Activated CD4-positive, CD25-positive, alpha-beta regulatory T cell treated with anti-CD3 and anti-CD28 coated beads, Interleukin-2, amount 50 U/mL, for 16 hours (primary cell): ENCODE results near the gene RAP1GAP2.

ENCODE experiments used
- DNase-seq: peaks from one replicate; pipeline ENCODE4 v3.0.0-alpha.2; 2020; ENCODE audit warnings: low read depth, low spot score

RAP1GAP2 gene

DNA sequence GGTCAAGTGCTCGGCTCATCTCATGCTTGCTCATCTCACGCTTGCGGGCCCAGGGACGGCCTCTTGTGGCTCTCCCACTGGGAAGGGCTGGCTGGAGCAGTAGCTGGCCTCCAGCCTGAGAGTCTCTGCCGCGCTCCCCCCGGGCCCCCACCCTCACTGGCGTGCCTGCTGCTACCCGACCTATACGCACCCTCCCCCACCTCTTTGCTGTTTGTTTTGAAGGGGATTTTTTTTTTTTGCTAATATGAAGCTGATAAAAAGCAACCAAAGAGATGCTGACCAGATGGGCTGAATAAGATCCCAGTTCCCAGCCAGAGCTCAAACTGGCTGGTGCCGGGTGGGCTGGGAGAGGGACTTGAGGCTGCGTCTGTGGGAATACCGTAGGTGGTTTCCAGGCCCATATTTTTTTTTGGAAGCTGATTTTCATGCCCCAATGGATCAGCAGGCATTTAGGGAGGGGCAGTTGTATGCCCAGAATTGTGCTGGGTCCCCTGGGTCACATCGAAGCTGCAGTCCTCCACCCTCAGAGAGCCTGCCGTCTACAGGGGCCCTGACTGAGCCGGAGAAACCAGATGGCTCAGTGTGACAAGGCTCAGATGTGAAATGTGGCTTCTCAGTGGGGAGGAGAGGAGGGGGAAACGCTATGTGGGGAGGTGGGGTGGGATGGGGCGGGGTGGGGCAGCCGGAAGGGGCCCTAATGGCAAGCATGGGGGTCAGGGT lies 115.0 kb downstream of the RAP1GAP2 start:
- no peak for DNase-seq

- no peak for DNase-seq
Measured at GRCh38 chr17:2911755-2912111, 115.5 kb downstream of the RAP1GAP2 start.

DNA sequence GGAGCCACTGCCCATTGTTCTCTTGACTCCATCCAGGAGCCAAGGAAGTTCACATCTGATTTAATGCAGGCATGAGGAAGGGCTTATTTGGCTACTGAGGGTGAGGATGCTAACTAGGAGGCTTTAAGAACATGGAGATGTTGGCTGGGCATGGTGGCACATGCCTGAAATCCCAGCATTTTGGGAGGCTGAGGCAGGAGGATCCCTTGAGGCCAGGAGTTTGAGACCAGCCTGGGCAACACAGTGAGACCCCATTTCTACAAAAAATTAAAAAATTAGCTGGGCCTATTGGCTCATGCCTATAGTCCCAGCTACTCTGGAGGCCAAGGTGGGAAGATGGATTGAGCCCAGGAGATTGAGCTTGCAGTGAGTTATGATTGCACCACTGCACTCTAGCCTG lies 116.5 kb downstream of the RAP1GAP2 start:
- DNase-seq = no peak

DNA sequence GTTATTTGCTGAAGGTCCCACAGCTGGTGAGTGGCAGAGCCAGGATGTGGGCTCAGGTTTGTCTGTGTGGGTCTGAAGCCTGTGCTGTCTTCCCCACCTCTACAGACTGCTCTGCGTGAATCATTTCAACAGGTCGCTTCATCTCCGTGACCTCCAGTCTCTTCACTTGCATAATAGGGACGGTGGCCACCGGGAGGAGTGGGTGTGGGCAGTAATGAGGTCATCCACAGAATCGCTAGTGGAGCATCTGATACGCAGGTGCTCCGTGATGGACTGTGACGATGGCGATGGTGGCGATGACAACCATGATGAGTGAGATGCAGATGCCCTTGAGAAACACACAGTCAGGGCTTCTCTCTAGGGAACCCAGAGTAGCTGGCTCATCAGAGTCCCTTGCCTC lies 120.2 kb downstream of the RAP1GAP2 start:
- no peak for DNase-seq

GRCh38 chr17:2921443-2921842 lies 125.2 kb downstream of the RAP1GAP2 start:
- DNase-seq = no peak

GRCh38 chr17:2924211-2924610 lies 128.0 kb downstream of the RAP1GAP2 start:
- no peak for DNase-seq

- no peak for DNase-seq
Measured at GRCh38 chr17:2925011-2925410, 128.8 kb downstream of the RAP1GAP2 start.

- no peak for DNase-seq
Measured at GRCh38 chr17:2926019-2926650, 129.9 kb downstream of the RAP1GAP2 start.

GRCh38 chr17:2928294-2928890 lies 132.2 kb downstream of the RAP1GAP2 start:
- DNase-seq = no peak

DNA sequence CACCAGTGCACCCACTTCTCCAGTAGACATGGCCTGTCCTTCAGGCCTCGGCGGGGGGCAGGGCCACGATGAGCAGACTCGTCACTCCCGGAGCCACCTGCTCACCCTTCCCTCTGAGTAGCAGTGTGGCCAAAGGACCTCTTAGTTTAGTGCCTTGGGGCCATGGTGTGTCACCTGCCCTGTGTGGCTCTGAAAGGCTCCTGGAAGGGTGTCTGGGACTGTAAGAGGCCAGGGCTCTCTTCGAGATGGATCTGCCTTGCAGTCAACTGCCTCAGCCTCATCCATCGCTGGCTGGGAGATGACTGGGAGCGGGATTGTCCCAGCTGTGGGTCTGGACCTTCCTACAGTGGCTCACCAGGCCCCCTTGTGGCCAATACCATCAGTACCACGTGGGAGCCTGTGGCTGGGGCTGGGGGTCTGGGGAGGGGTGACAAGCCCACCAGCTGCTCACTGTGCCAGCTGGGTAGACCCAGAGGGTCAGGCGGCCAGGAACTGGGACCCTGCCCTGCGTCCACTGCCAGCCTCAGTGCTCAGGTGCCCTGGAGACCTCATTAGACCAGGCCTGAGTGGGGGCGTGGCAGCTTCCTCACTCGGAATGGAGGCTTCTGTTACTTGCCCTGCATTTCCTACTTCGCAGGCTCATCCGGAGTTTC lies 133.8 kb downstream of the RAP1GAP2 start:
- no peak for DNase-seq

GRCh38 chr17:2931876-2932275 lies 135.6 kb downstream of the RAP1GAP2 start:
- DNase-seq = no peak

DNA sequence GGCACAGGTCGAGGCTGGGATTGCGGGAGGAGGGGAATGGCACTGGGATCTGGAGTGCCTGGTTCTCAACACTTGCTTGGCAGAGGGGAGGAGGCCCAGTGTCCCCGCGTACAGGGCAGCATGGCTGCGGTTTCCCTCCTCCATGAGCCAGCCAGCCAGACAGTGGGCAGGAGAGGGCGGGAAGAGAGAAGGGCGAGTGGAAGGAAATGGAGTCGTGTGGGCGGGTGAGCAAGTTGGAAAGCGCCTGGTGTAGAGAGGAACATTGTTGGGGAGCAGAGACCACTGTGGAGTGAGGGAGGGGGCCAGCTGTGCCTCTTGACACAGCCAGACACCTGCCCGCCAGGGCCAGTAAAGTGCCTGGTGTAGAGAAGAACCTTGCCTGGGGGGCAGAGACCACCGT lies 136.7 kb downstream of the RAP1GAP2 start:
- no peak for DNase-seq

DNA sequence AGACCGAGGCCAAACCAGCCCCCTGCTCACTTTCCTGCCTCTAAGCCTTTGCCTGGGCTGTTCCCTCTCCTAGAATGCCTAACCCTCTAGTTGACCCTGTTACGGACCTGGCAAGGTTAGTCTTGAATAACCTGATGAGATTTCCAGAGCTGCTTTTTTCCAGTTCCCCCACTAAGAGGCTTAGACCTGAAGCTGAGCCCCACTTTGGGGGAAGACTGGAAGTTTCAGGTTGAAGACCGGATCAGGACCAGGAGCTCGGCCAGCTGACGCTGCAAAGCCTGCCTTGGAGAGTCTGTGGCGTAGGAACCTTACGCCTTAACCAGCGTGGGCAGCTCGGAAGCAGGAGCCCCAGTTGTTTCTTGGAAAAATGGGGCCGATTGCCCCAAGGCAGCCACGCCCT lies 137.4 kb downstream of the RAP1GAP2 start:
- DNase-seq = no peak

- no peak for DNase-seq
Measured at GRCh38 chr17:2935632-2936031, 139.4 kb downstream of the RAP1GAP2 start.

- DNase-seq = no peak
Measured at GRCh38 chr17:2936351-2936750, 140.1 kb downstream of the RAP1GAP2 start.

DNA sequence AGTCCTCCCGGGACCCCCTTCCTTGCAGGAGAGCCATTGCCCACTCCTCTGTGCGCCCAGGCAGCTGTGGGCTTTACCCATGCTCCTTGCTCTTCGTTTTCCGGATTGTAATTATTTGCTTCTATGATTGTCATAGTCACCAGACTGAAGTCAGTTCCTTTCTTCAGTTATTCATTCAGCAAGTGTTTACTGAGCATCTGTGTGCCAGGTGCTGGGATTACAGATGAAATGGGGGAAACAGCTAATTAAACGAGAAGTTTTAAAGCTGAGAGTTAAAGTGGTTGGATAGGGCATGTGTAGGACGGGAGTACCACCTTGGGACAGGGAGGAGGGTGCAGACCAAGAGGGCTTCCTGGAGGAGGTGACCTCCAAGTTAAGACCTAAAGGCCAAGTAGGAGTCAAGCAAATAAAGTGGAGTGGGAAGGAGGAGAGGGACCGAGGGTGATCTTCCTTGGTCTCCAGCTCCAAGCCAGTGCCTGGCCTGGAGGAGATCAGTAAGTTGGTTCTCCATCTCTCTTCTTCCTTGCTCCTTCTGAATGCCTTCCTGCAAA lies 140.6 kb downstream of the RAP1GAP2 start:
- DNase-seq = no peak

GRCh38 chr17:2937331-2938003 lies 141.2 kb downstream of the RAP1GAP2 start:
- no peak for DNase-seq

DNA sequence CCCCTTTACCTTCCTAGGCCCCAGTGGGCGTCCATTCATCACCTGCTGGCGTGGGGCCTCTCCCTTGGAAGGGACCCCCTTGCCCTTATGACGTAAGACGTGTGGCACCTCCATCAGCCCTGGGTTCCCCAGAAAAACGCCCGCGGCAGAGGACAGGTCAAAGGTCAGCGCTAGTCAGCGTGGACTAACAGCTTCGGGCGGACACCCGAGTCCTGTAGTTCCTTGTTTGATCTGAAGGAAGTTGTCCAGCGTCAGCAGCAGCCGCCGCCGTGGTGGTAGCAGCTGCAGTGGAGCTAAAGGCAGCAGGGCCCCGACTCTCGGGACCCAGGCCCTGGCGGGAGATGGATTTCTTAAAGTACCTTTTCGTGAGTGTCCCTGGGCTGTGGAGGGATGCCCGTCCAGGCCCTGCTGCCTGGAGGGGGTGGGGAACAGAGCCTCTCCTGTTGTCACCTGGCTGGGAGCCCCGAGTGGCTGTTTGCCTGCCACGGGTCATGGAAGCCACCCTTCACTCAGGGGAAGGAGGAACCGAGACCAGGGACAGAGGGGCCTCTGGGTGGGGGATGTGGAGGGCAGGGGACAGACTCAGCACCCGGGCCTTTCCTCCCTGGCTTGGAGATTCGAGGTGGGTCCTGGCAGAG lies 143.6 kb downstream of the RAP1GAP2 start:
- no peak for DNase-seq

DNA sequence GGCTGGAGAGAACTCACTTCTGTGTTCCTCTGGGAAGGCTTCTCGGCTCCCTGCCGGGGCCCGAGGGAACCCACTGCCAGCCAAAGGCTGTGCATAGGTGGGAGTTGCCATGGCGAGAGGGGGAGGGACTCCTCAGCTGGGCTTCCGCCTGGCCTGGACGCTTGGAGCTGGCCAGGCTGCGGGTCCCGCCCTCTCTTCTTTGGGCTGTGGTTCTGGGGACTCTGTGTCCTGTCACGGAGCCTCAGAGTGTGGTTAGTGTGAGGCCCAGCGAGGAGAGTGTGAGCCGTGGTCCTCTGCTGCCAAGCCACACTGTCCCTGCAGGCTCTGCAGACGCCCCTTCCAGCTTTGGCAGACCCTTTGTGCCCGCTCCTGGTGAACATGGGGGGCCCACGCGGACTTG lies 144.1 kb downstream of the RAP1GAP2 start:
- no peak for DNase-seq

GRCh38 chr17:2943981-2944380 lies 147.7 kb downstream of the RAP1GAP2 start:
- no peak for DNase-seq

GRCh38 chr17:2945299-2945698 lies 149.1 kb downstream of the RAP1GAP2 start:
- no peak for DNase-seq
